BLaER1 (cell line): ENCODE results near the gene SCAF1.
"Not testable (repeated sequence)": the region's sequence is repeated elsewhere in the genome, so short reads cannot be mapped to it uniquely, and the experiment has no call there.

Source experiments
- H3K27ac ChIP-seq: shearing (Covaris generic); formaldehyde crosslinking; 2 replicates; pipeline ENCODE4 v1.8.1; 2022
- H3K27me3 ChIP-seq: shearing (Covaris generic); formaldehyde crosslinking; 2 replicates; pipeline ENCODE4 v1.8.1; 2022
- H3K36me3 ChIP-seq: shearing (Covaris generic); formaldehyde crosslinking; 2 replicates; pipeline ENCODE4 v1.8.1; 2022
- H3K4me1 ChIP-seq: shearing (Covaris generic); formaldehyde crosslinking; 2 replicates; pipeline ENCODE4 v1.8.1; 2022
- H3K4me2 ChIP-seq: shearing (Covaris generic); formaldehyde crosslinking; 2 replicates; pipeline ENCODE4 v1.8.1; 2022
- H3K4me3 ChIP-seq: shearing (Covaris generic); formaldehyde crosslinking; 2 replicates; pipeline ENCODE4 v1.8.1; 2022
- H3K9ac ChIP-seq: shearing (Covaris generic); formaldehyde crosslinking; 2 replicates; pipeline ENCODE4 v1.8.1; 2022
- H3K9me3 ChIP-seq: shearing (Covaris generic); formaldehyde crosslinking; 2 replicates; pipeline ENCODE4 v1.8.1; 2022
- H4K20me1 ChIP-seq: shearing (Covaris generic); formaldehyde crosslinking; 2 replicates; pipeline ENCODE4 v1.8.1; 2022
- Cebpa-rat ChIP-seq: shearing (Covaris generic); IDR thresholded peaks from 2 replicates; pipeline ENCODE4 v1.8.1; 2022

SCAF1 gene

DNA sequence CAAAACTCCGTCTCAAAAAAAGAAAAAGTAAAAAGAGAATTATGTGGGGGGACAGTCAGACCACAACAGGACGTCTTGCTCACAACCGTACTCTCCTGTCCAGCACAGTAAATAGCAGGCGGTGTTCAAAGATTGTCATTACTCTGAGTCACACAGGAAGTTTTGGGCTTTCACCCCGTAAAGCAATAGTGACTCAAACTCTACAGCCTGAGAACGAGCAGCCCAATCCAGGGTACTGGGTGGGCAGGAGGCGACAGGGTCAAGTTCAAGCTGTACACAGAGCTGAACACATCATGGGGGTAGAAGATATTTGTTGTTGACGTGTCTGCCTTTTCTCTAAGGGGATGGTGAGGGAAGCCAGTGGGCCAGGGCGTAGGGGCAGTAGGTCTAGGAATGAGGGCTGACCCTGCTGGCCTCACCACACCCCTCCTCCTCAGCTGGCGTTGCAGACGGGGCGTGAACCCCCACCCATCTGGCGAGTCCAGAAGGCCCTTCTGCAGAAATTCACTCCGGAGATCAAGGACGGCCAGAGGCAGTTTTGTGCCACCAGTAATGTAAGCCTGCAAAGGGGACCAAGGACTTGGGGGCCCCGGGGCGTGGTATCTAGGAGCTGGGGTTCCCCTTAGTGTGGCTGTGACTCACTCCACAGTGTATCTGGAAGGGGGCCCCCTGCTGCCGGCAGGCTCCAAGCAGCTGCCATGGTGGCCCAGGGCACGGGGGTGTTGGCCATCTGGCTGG is 27.7 kb upstream of the SCAF1 start:
- H3K27me3 ChIP-seq: no peaks in the 10 kb centered on the region
- H3K9ac ChIP-seq: no peak overlapping the region
- no peak overlapping the region for H3K4me3 ChIP-seq
- peaks cover 84% of the 10 kb centered on the region for H4K20me1 ChIP-seq
- no peak overlapping the region for H3K27ac ChIP-seq
- TF ChIP-seq Cebpa-rat: no peak
- H3K9me3 ChIP-seq: peaks cover 13% of the 10 kb centered on the region; the same call in 1 of the 2 replicates
- H3K36me3 ChIP-seq: peaks cover 96% of the 10 kb centered on the region
- H3K4me2 ChIP-seq: no peak overlapping the region
- H3K4me1 ChIP-seq: no peaks in the 10 kb centered on the region

GRCh38 chr19:49615861-49616260 is 26.1 kb upstream of the SCAF1 start:
- no peaks in the 10 kb centered on the region for H3K4me1 ChIP-seq
- H3K9ac ChIP-seq: no peak overlapping the region
- no peak for TF ChIP-seq Cebpa-rat
- peaks cover 13% of the 10 kb centered on the region; the same call in 1 of the 2 replicates for H3K9me3 ChIP-seq
- H3K4me3 ChIP-seq: no peak overlapping the region
- no peak overlapping the region for H3K27ac ChIP-seq
- H3K4me2 ChIP-seq: no peak overlapping the region
- no peaks in the 10 kb centered on the region for H3K27me3 ChIP-seq
- peaks cover 74% of the 10 kb centered on the region for H4K20me1 ChIP-seq
- H3K36me3 ChIP-seq: peaks cover 95% of the 10 kb centered on the region

DNA sequence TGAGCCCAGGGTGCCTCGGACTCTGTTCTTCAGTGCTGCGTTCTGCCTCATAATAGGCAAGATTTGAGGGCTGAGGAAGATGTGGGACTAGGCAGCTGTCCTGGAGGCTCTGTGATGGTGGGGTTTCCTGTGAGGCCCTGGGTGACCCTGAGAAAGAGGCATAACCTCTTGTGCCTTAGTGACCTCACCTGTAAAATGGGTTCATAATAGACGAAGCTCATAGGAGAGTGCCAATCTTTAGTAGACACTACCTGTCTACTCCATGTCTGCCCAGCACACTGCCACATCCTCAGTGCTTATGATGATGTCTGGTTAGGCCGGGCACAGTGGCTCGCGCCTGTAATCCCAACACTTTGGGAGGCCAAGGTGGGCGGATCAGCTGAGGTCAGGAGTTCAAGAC is 25.5 kb upstream of the SCAF1 start:
- Histone ChIP-seq H3K9me3 (peaks cover 13% of the 10 kb centered on the region; the same call in 1 of the 2 replicates), H3K27ac (no peak overlapping the region), H3K9ac (no peak overlapping the region), H3K4me1 (no peaks in the 10 kb centered on the region), H3K4me2 (no peak overlapping the region), H3K4me3 (no peak overlapping the region), H3K27me3 (no peaks in the 10 kb centered on the region), H3K36me3 (peaks cover 94% of the 10 kb centered on the region), H4K20me1 (peaks cover 71% of the 10 kb centered on the region)
- no peak for TF ChIP-seq Cebpa-rat

DNA sequence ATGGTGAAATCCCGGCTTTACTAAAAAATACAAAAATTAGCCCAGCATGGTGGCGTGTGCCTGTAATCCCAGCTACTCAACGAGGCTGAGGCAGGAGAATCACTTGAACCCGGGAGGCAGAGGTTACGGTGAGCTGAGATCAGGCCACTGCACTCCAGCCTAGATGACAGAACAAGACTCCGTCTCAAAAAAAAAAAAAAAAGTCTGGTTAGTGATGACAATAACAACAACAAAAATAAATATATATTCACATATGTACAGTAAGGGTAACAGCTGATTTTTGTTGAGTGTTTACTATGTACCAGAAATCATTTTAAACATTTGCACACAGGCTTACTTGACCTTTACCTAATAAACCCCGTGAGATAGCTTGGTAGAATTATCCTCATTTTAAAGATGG is 25.1 kb upstream of the SCAF1 start:
- no peak overlapping the region for H3K9ac ChIP-seq
- H4K20me1 ChIP-seq: peaks cover 67% of the 10 kb centered on the region
- no peak for TF ChIP-seq Cebpa-rat
- H3K4me3 ChIP-seq: no peak overlapping the region
- H3K27ac ChIP-seq: no peak overlapping the region
- no peaks in the 10 kb centered on the region for H3K4me1 ChIP-seq
- H3K4me2 ChIP-seq: no peak overlapping the region
- H3K27me3 ChIP-seq: no peaks in the 10 kb centered on the region
- peaks cover 97% of the 10 kb centered on the region for H3K36me3 ChIP-seq
- H3K9me3 ChIP-seq: peaks cover 13% of the 10 kb centered on the region; the same call in 1 of the 2 replicates

GRCh38 chr19:49617860-49618259 is 24.1 kb upstream of the SCAF1 start:
- not testable (repeated sequence) for H3K27me3 ChIP-seq

DNA sequence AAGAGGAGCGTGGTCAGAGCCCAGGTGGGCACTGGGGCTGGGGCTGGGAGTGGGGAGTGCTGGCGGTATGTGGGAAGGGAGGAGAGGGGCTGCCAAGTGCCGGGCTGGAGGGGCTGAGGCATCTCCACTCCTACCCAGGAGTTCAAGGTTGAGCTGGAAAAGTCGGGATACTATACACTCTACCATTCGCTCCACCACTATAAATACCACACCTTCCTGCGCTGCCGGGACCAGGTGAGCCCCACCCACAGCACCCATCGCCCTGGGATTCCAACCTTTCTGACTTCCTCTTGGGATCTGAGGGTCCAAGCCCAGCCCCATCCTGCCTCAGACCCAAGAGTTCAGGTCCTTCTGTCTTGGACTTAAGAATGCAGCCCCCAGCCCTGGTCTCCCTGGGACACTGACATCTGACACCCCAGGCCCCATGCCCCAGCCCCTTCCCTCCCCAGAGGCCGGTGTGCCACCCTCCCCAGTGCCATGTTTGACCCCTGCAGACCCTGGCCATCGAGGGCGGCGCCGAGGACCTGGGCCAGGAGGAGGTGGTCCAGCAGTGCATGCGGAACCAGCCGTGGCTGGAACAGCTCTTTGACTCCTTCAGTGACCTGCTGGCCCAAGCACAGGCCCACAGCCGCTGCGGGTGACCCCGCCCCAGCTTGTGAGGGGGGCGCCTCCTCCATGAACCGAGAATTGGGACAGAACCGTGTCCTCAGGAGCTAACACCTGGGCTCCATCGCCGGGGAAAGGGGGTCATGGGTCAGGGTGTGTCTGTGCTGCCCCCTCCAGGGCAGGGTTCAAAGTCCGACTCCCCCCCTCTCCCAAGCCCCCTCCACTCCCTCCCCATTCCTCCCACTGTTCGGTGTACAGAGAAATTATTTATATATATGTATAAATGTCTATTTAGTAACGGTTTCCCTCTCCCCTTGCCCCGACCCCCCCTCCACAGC is 16.8 kb upstream of the SCAF1 start:
- H3K27ac ChIP-seq: no peak overlapping the region
- H3K4me1 ChIP-seq: no peaks in the 10 kb centered on the region
- H3K27me3 ChIP-seq: no peaks in the 10 kb centered on the region
- H3K4me2 ChIP-seq: no peak overlapping the region
- H3K36me3 ChIP-seq: peaks cover 81% of the 10 kb centered on the region
- no peaks in the 10 kb centered on the region for H3K9me3 ChIP-seq
- no peak overlapping the region for H3K4me3 ChIP-seq
- no peak overlapping the region for H3K9ac ChIP-seq
- TF ChIP-seq Cebpa-rat: no peak
- peaks cover 14% of the 10 kb centered on the region for H4K20me1 ChIP-seq

More at GRCh38 chr19:49617860-49618259, 24.1 kb upstream of the SCAF1 start:
- H3K4me2 ChIP-seq, H3K27ac ChIP-seq, H3K9ac ChIP-seq, H3K4me1 ChIP-seq, H3K4me3 ChIP-seq: not testable (repeated sequence)
- H3K36me3 ChIP-seq: peaks cover 94% of the 10 kb centered on the region
- H4K20me1 ChIP-seq: peaks cover 58% of the 10 kb centered on the region
- peaks cover 13% of the 10 kb centered on the region; the same call in 1 of the 2 replicates for H3K9me3 ChIP-seq

- H3K4me2 ChIP-seq: no peak overlapping the region
Observed at GRCh38 chr19:49626226-49626625, 15.8 kb upstream of the SCAF1 start.

GRCh38 chr19:49629659-49630058 is 12.3 kb upstream of the SCAF1 start:
- Histone ChIP-seq H3K9ac (no peak overlapping the region), H3K4me2 (no peak overlapping the region), H4K20me1 (peaks cover 5% of the 10 kb centered on the region; the same call in 1 of the 2 replicates), H3K9me3 (no peaks in the 10 kb centered on the region), H3K4me3 (no peak overlapping the region), H3K27me3 (no peaks in the 10 kb centered on the region), H3K36me3 (peaks cover 53% of the 10 kb centered on the region), H3K4me1 (no peaks in the 10 kb centered on the region), H3K27ac (no peak overlapping the region)
- no peak for TF ChIP-seq Cebpa-rat

More at GRCh38 chr19:49626226-49626625, 15.8 kb upstream of the SCAF1 start:
- H3K9me3 ChIP-seq: no peaks in the 10 kb centered on the region
- TF ChIP-seq Cebpa-rat: no peak
- H4K20me1 ChIP-seq: peaks cover 13% of the 10 kb centered on the region
- H3K4me1 ChIP-seq: no peaks in the 10 kb centered on the region
- H3K9ac ChIP-seq: no peak overlapping the region
- no peak overlapping the region for H3K4me3 ChIP-seq
- no peak overlapping the region for H3K27ac ChIP-seq
- H3K27me3 ChIP-seq: no peaks in the 10 kb centered on the region
- H3K36me3 ChIP-seq: peaks cover 76% of the 10 kb centered on the region

GRCh38 chr19:49631014-49631588 is 10.9 kb upstream of the SCAF1 start:
- no peak overlapping the region for H3K4me2 ChIP-seq
- H3K27me3 ChIP-seq: no peaks in the 10 kb centered on the region
- no peaks in the 10 kb centered on the region for H3K9me3 ChIP-seq
- peaks cover 14% of the 10 kb centered on the region for H3K4me1 ChIP-seq
- H3K27ac ChIP-seq: no peak overlapping the region
- H3K4me3 ChIP-seq: no peak overlapping the region
- no peak overlapping the region for H3K9ac ChIP-seq
- H4K20me1 ChIP-seq: no peaks in the 10 kb centered on the region
- peaks cover 44% of the 10 kb centered on the region for H3K36me3 ChIP-seq
- TF ChIP-seq Cebpa-rat: no peak
